Endometrium (tissue), 2 donors: ENCODE data around the gene LARP1B.
"Not testable (repeated sequence)": the region's sequence is repeated elsewhere in the genome, so short reads cannot be mapped to it uniquely, and the experiment has no call there.

Experiments
- FAIRE-seq: peaks from 2 replicates; lab custom pipeline; 2012; peaks lifted over from hg19 to GRCh38; lab: Jason Lieb, UNC
- donor health status: control.
- donor health status: control.

LARP1B gene

DNA sequence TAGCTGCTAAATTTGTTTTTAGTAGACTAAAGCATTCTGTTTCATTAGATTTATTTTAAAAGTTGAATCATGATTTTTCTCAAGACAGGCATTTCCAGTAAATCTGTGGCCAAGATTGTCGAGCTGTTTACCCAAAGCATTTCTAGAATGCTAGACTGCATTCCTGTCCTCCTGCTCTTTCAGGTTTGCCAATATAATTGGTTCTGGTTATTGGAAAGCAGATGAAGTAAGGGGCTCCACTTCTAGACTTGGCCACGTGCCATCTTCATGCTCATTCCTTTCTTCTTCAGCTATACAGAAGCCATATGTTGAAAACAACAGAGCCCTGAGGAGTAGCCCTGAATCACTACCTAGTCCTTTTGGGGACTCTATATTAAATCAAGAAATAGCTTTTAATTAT is 164.0 kb downstream of the LARP1B start:
- no peak for FAIRE-seq

DNA sequence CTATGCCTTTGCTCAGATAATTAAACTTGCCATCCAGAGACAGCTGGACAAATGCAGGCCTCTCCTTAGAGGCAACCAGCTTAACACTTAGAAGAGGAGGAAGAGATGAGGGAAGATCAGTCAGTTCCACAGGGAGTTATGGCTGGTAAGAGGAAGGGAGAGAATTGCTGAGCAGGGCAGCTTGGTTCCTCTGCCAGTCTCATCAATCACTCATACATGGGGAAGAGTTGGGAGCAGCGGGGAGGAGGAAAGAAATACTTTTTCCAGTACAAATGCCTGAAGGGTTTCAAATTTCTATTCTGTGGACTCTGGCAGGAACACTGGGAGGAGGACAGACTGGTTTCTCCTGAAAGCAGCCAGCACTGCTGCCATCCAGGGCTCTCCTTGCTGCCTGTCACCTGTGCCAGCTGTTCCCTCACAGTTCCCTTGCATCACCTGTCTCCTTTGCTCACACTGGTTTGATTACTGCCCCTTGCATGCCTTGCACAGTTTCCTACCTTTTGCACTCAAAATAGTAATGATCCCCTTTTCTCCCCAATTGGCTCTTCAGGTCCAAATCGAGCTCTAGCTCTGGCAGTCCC is 167.0 kb downstream of the LARP1B start:
- no peak for FAIRE-seq

DNA sequence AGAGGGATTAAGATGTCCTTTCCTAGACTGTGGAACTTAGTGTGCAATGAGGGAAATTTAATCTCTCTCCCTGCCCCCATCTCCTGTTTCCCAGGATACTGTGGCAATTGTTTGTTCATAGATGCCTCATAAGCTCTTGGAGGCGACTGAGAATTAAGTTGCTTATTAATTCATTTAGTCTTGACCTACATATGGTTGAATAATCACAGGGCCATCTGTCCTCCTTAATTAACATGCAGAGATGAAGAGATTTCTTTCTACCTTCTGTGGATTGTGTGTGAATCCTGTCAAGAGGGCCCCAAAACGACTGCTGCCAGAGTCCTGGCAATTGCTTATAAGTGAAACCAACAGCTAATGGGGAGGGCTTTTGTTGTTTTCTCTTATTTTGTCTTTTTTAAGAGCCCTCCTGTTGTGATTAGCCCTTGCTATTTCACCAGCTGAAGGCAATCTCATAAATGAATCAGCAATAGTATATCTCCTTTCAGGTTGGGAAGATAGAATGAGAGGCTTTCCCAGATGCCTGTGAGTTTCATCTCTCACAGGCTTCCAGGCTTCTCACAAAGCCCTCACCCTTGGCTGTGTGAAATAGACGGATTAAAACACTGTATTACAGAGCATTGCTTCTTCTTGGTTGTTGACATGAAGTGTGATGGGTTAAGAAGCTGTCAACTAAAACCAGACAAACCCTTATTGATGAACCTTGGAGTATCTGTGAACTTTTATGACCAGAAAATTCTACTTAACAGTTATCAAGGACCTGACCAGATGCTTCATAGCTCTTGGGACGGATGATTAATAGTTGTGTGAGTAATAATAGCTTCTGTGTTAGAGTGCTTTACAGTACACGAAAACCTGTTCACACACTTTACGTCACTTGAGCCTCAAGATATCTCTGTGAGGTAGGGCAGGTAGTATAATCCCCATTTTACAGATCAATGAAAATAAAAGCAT is 168.0 kb downstream of the LARP1B start:
- FAIRE-seq = no peak

DNA sequence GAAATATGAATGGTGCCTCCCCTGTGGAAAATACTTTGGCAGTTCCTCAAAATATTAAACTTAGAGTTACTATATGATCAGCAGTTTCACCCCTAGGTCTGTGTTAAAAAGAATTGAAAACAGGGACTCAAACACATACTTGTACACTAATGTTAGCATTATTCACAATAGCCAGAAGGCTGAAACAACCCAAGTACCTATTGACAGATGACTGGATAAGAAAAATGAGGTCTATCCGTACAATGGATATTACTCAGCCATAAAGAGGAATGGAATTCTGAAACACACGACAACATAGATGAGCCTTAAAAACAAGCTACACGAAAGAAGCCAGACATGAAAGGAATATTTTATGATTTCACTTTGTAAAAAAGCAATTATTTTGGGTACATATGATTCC is 171.6 kb downstream of the LARP1B start:
- no peak for FAIRE-seq

DNA sequence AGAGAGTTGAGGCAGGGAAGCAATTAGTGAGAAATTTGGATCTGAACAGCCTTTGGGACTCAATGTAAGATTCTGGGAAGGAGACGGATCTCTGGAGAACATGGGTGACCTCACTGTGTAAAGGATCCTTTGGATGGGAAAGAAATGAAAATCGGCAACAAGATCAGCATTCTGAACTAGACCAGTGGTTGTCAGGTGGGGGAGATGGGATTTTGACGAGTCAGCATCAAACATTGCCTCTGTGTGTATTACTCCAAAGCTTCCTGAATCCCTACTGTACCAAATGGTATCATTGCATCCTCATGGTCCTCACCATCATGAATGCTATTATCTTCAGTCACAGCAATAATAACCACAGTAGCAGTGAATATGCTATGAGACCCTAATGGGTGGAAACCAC is 173.7 kb downstream of the LARP1B start:
- FAIRE-seq = no peak

DNA sequence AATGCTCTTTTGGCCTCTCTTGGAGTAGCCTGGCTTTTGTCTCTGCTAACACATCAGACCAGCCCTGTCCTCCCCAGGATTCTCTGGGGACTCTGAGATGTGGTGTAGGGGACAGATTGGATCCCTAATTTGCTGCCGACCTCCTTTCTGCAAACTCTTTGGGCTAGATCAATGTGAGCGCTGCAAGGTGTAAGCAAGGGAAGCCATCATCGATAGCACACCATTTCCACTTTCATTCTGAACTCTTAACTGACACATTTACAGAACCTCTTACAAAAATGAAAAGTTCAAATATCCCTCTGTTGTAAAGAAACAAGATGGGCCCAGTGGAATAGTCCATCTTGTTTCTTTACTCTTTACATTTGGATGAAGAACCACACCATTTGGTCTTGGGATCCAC is 179.9 kb downstream of the LARP1B start:
- no peak for FAIRE-seq

DNA sequence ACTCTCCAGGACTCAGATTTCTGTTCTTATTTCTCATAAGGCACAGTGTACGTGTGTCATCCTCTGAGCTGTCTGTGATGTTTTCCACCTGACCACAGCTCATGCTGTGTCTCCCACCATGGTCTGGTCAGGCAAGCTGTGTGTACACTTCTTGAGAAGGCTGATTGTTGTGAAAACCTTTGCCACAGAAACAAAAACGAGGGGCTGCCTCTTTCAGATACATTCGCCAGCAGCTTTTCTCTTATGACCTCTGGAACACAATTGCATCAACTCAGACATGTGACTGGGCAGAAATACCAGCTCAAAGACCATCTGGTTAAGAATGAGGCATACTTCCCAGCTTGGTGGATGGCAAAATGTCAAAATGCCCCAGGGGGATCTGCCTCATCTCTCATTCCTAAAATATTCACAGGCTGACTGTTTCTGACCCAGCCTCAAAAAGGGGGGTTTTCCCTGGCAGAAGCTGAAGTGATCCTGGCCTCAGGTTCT is 180.4 kb downstream of the LARP1B start:
- no peak for FAIRE-seq

DNA sequence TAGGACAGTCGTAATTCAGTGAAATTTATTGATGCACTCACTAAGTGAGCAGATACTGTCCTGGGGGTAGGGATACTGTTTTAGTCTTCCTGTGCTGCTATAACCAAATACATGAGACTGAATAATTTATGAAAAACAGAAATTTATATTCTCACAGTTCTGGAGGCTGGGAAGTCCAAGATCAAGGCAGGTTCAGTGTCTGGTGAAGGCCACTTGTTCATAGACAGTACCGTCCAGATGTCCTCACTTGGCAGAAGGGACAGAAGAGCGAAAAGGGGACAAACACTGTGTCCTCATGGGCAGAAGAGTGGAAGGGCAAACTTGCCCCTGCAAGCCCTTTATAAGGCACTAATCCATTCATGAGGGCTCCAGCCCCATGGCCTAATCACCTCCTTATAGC is 180.9 kb downstream of the LARP1B start:
- FAIRE-seq = no peak

DNA sequence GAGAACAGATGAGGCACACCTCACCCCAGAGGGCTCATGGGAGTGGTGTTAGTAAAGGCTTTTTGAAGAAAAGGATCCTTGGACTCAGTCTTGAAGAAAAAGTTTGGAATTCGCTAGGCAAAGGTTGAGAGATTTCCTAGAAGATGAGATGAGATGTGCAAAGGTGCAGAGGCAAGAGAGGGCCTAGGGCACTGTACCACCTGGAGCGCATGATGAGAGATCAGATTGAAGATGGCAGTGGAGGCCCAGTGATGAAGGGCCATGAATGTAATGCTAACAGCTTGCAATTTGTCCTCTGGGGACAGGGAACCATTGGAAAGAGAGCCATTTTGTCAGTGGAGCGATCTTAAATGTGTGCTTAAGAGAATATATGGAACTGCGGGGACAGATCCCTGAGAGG is 181.5 kb downstream of the LARP1B start:
- FAIRE-seq = no peak

DNA sequence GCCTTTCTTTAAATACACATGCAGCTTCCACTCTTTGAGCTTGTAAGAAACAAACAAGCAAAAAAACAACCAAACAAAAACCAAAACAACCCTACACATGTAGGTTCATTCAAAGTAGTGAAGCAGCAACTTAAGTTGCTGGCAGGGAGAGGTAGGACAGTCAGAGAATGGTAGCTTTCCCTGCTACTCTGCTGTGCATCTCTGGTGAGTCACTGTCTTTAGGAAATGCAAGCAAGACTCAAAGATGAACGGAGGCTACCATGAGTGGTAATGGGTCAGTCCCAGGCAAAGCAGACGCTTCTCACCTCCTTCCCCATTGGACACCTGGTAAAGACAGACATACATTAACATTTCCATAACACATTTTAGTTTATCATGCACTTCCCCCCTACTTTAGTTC is 183.3 kb downstream of the LARP1B start:
- FAIRE-seq = no peak

DNA sequence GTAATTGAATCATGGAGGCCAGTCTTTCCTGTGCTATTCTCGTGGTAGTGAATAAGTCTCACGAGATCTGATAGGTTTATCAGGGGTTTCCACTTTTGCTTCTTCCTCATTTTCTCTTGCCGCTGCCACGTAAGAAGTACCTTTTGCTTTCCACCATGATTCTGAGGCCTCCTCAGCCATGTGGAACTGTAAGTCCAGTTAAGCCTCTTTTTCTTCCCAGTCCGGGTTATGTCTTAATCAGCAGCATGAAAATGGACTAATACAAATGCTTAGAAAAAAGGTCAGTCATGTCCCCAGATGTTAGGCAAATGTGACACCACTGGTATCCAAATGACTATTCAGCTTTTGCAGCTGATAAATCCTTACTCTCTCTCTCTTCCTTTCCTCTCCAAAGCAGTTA is 184.3 kb downstream of the LARP1B start:
- not testable (repeated sequence) for FAIRE-seq

DNA sequence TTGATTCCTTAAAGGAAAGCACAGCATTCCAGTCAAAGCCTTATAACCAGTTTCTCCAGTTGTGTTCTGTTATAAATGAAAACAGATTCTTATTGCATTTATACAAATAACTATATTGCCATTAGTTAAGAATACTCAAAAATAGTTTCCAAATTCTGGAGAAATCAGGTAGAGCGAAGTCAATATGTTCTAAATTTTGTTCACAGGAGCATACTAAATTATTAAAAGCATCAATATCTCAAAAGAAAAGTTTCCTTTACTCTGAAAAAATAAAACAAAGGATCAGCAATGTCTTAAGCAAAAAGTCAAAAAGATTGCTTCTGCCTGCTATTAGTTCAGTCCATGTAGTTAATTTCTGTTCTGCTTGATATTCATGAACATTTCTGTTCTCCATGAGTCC is 186.8 kb downstream of the LARP1B start:
- FAIRE-seq = no peak

DNA sequence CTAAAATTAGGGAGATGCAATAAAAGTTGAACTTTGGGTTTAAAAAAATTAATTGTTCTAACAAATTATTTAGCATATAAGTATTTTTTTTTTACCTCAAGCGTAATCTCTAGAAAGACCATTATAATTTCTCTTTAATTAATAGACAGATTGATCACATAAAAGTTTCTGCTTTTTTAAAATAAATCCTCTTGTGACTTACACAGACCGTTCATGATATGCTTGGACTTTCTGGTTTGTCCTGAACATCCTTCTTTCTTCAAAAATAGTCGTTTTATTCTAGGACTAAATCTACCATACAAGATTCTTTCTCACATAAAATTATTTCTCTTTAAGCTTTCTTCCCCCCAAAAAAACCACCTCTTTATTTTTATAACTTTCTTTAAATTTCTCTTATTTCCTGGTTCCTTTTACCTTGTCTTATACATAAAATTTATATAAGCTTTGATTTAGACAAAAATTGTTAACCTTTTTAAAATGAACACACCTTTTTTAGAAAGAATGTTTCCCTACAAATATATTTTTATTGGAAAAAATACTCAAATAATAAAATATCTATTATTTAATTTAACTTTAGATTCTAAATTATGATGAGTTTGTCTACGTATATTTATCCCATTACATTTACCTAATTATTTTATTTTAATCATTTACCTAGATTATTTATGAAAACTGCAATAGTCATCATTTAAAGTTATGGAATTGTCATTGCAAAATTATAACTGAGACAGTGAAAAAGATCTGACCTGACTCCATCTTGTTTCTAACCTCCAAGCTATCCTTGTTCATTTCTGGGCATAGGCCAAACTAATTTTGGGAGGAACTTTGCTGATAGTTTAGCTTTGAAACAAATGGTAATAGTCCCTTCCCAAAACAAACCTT is 188.9 kb downstream of the LARP1B start:
- no peak for FAIRE-seq

DNA sequence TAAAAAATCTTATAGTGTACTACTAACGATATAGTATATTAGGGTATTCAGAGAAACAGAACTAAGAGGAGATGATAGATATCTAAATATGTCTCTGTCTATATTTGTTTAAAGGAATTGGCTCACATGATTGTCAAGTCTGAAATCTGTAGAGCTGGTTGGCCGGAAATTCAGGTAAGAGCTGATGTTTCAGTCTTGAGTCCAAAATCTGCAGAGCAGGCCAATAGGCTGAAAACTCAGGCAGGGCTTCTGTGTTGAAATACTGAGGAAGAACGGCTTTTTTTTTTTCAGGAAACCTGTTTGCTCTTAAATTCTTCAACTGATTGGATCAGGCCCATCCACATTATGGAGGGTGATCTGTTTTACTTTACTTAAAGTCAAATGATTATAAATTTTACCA is 194.8 kb downstream of the LARP1B start:
- no peak for FAIRE-seq

DNA sequence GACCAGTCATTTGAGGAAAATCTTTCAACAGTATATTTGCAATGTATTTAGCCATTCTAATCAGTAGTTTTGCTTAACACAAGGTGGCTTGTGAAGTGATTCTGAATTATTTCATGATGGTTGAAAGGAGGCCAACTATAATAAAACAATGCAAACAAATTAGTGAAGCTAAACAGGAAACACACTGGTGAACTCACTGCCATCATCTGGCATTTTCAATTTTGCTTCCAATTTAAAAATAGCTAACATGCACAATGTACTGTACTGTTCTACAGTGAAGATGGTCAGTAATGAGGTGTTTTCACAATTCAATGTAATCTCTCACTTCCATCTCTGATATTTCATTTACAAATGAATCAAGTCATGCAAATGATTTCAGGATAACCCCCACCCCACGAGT is 195.4 kb downstream of the LARP1B start:
- FAIRE-seq = no peak

DNA sequence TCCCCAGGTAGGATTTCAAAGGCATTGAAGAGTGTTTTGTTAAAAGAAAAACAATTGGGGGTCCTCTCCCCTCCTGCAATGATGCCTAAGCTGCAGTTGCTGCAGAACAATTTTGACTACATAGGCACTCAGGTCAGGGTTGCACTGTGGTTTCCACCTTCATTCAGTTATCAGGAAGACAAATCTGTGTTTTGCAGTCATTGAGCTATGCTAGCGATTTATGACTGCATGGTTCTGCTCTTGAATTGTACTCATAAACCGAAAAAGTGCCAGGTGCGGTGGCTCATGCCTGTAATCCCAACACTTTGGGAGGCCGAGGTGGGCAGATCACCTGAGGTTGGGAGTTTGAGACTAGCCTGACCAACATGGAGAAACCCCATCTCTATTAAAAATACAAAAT is 197.1 kb downstream of the LARP1B start:
- FAIRE-seq = not testable (repeated sequence)

DNA sequence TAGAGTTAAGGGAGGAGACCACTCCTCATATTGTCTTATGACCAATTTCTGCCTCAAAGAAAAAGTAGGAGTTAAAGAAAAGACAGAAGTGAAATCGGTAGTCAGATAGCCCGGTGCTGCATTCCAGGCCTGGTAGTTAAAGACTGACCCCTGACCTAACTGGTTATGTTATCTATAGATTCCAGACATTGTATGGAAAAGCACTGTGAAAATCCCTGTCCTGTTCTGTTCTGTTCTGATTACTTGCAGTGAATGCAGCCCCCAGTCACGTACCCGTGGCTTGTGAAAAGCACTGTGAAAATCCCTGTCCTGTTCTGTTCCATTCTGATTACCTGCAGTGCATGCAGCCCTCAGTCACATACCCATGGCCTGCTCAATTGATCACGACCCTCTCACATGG is 198.8 kb downstream of the LARP1B start:
- not testable (repeated sequence) for FAIRE-seq
